PC-9 (cell line): Measurements from ENCODE around the gene SPATA2. TPM values are rescaled to one million over a fixed set of nuclear protein-coding genes. Genes with fewer than 3 reads are reported as not detected.

Experiments
- BruUV-seq: library from RNA; stranded (reverse); fragments of 400-500 nt; replicated peaks from 2 replicates; lab custom pipeline; 2021; lab: Mats Ljungman, UMichigan
- CTCF ChIA-PET: fragments of 300-600 bp; sonication (Branson Sonifier 250); formaldehyde crosslinking; loops from one replicate; lab custom pipeline; 2022; ENCODE audit warnings: antibody characterized with exemption; lab: Charles Lee
- POLR2A ChIA-PET: fragments of 300-600 bp; sonication (Branson Sonifier 250); formaldehyde crosslinking; loops from one replicate; lab custom pipeline; 2022; ENCODE audit warnings: antibody characterized with exemption; ENCODE audit not compliant: unreplicated experiment; lab: Charles Lee
- DNase-seq, 2 experiments: peaks; one replicate each; pipeline versions ENCODE4 v3.0.0 to v3.0.0-alpha.2; 2015 to 2022; ENCODE audit warnings: mixed read lengths in 1 of 2
- H2AFZ ChIP-seq: fragments of 200-600 bp; sonication (generic); 2 replicates; pipeline ENCODE4 v1.8.1; 2017; ENCODE audit warnings: antibody characterized with exemption
- H3F3A ChIP-seq: fragments of 200-600 bp; sonication (generic); 2 replicates; pipeline ENCODE4 v1.8.1; 2017; ENCODE audit warnings: antibody characterized with exemption, mild to moderate bottlenecking, low read depth; ENCODE audit not compliant: insufficient read depth
- H3K27ac ChIP-seq: fragments of 200-600 bp; sonication (generic); 2 replicates; pipeline ENCODE4 v1.6.1; 2016; ENCODE audit warnings: mixed run types
- H3K27me3 ChIP-seq: fragments of 200-600 bp; sonication (generic); 2 replicates; pipeline ENCODE4 v1.6.1; 2016; ENCODE audit warnings: low read depth, mixed run types; ENCODE audit not compliant: insufficient read depth
- H3K36me3 ChIP-seq: fragments of 200-600 bp; sonication (generic); 2 replicates; pipeline ENCODE4 v1.6.1; 2016; ENCODE audit warnings: low read depth, mixed run types
- H3K4me1 ChIP-seq: fragments of 200-600 bp; sonication (generic); replicated peaks from 2 replicates; pipeline ENCODE4 v1.6.1; 2016; ENCODE audit warnings: mixed run types; ENCODE audit not compliant: insufficient read depth
- H3K4me2 ChIP-seq: fragments of 200-600 bp; sonication (generic); 2 replicates; pipeline ENCODE4 v1.6.1; 2017; ENCODE audit warnings: mixed run types
- H3K4me3 ChIP-seq: fragments of 200-600 bp; sonication (generic); 2 replicates; pipeline ENCODE4 v1.6.1; 2016; ENCODE audit warnings: mixed run types
- H3K79me2 ChIP-seq: fragments of 200-600 bp; sonication (generic); 2 replicates; pipeline ENCODE4 v1.6.1; 2017; ENCODE audit warnings: low read depth, mixed run types
- H3K9me2 ChIP-seq: fragments of 200-600 bp; sonication (generic); 2 replicates; pipeline ENCODE4 v1.8.1; 2017; ENCODE audit warnings: mild to moderate bottlenecking; ENCODE audit not compliant: insufficient read depth
- H3K9me3 ChIP-seq: fragments of 200-600 bp; sonication (generic); 2 replicates; pipeline ENCODE4 v1.8.1; 2016; ENCODE audit warnings: low read depth; ENCODE audit not compliant: insufficient read depth
- H4K20me1 ChIP-seq: fragments of 200-600 bp; sonication (generic); 2 replicates; pipeline ENCODE4 v1.8.1; 2017; ENCODE audit not compliant: insufficient read depth
- EZH2 ChIP-seq: fragments of 200-600 bp; sonication (generic); IDR thresholded peaks from 2 replicates; pipeline ENCODE4 v1.8.0; 2017; ENCODE audit warnings: antibody characterized with exemption, low read depth
- intact Hi-C: fragments of 100-400 bp; cut with micrococcal nuclease; formaldehyde crosslinking; loops from one replicate; pipeline ENCODE4 v1.10.0; 2022; ENCODE audit not compliant: unreplicated experiment
- total RNA-seq: library from RNA; stranded (reverse); gene quantifications from 2 replicates; pipeline ENCODE4 v1.2.3, GENCODE V29; 2021
- TF ChIP-seq, protein P1 (sequence below): fragments of 200-600 bp; sonication (generic); conservative IDR thresholded peaks from 2 replicates; pipeline ENCODE4 v1.6.1; 2017; ENCODE audit warnings: mixed run types, antibody characterized with exemption, mild to moderate bottlenecking, moderate library complexity

SPATA2 gene
- total RNA-seq, 1 experiment from 2014 or later: 10.9 TPM

DNA sequence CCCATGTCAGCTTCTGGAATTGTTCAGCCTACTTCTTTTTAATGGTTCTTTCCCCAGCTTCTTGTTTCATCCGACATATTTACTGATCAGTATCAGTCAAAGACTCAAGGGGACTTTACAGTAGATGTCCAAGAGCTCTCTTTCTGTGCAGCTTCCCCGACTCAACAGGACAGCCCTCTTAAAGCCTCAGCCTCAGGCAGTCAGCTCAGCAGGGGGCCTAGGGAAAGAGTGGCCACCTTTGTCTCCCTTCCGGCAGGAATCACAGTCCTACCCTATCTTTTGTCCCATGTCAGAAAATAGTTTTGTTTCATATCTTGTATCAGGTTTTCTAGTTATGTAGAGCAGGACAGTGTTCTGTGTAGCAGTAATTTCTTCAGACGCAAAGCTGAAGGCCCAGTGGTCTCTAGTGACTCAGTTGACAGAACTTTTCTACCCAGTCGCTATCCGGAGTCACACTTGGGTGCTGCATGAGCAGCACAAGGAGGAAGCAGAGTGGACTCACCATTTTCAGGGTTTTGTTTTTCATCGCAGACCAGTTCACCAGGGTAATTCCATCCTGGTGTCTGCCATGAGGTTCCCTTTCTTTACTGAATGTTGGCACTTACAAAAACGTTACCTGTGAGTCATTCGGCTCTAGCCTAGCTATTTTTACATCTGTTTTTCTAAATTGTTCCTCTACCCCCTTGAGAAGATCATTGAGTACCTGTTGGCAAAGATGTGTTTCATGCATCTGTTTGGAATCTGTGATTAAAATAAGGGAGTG is 47.7 kb downstream of the SPATA2 start:
- no peak overlapping the region for H3K4me2 ChIP-seq
- H3K79me2 ChIP-seq: no peaks in the 10 kb centered on the region
- no peak overlapping the region for H3K27ac ChIP-seq
- intact Hi-C loops: no loop called here
- no peak for DNase-seq
- no peaks in the 10 kb centered on the region for H3K9me2 ChIP-seq
- no peak overlapping the region for H2AFZ ChIP-seq
- CTCF ChIA-PET: interaction anchor here (1.0 kb wide), 1 partner anchor 33 kb away, joined by 3 read pairs; no protein-coding TSS in a partner anchor
- no TSS peak for BruUV-seq
- H4K20me1 ChIP-seq: no peaks in the 10 kb centered on the region
- peaks cover 32% of the 10 kb centered on the region; the same call in 1 of the 2 replicates for H3K36me3 ChIP-seq
- POLR2A ChIA-PET: interaction anchor here (0.7 kb wide), 1 partner anchor 1080 kb away, joined by 3 read pairs; no protein-coding TSS in a partner anchor
- no peaks in the 10 kb centered on the region for H3K9me3 ChIP-seq
- TF ChIP-seq, protein P1, sequence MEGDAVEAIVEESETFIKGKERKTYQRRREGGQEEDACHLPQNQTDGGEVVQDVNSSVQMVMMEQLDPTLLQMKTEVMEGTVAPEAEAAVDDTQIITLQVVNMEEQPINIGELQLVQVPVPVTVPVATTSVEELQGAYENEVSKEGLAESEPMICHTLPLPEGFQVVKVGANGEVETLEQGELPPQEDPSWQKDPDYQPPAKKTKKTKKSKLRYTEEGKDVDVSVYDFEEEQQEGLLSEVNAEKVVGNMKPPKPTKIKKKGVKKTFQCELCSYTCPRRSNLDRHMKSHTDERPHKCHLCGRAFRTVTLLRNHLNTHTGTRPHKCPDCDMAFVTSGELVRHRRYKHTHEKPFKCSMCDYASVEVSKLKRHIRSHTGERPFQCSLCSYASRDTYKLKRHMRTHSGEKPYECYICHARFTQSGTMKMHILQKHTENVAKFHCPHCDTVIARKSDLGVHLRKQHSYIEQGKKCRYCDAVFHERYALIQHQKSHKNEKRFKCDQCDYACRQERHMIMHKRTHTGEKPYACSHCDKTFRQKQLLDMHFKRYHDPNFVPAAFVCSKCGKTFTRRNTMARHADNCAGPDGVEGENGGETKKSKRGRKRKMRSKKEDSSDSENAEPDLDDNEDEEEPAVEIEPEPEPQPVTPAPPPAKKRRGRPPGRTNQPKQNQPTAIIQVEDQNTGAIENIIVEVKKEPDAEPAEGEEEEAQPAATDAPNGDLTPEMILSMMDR: no peak
- TF ChIP-seq EZH2: no peak
- peaks cover 12% of the 10 kb centered on the region for H3K4me1 ChIP-seq
- H3K27me3 ChIP-seq: no peaks in the 10 kb centered on the region
- no peak overlapping the region for H3K4me3 ChIP-seq
- H3F3A ChIP-seq: peaks cover 24% of the 10 kb centered on the region; the same call in 1 of the 2 replicates

DNA sequence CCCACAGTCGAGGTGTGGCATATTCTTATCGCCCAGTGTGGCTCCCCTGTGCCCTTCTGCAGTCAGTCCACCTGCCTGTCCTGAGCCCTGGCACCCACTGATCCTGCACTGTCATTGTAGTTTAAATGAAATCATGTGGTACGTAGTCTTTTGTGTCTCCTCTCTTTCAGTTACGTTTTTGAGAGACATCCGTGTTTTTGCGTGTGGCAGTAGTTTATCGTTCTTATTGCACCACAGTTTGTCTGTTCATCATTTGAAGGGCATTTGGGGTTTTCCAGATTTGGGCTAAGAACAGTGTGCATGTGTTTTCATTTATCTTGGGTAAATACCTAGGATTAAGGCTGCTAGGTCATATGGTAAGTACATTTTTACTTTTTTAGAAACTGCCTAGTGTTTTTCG is 49.3 kb downstream of the SPATA2 start:
- Histone ChIP-seq H3F3A (peaks cover 10% of the 10 kb centered on the region; the same call in 1 of the 2 replicates), H3K4me3 (no peak overlapping the region), H2AFZ (no peak overlapping the region), H3K9me3 (no peaks in the 10 kb centered on the region), H3K36me3 (peaks cover 32% of the 10 kb centered on the region; the same call in 1 of the 2 replicates), H3K4me1 (peaks cover 3% of the 10 kb centered on the region), H4K20me1 (no peaks in the 10 kb centered on the region), H3K9me2 (no peaks in the 10 kb centered on the region), H3K4me2 (no peak overlapping the region), H3K79me2 (no peaks in the 10 kb centered on the region; the same call in 1 of the 2 replicates), H3K27me3 (no peaks in the 10 kb centered on the region), H3K27ac (no peak overlapping the region)
- BruUV-seq: no TSS peak
- TF ChIP-seq EZH2: no peak
- TF ChIP-seq, protein P1: no peak
- ChIA-PET POLR2A (interaction anchor here (0.6 kb wide), 1 partner anchor 316 kb away, joined by 4 read pairs; no protein-coding TSS in a partner anchor), CTCF (no interaction called here)
- intact Hi-C loops: no loop called here
- no peak for DNase-seq

DNA sequence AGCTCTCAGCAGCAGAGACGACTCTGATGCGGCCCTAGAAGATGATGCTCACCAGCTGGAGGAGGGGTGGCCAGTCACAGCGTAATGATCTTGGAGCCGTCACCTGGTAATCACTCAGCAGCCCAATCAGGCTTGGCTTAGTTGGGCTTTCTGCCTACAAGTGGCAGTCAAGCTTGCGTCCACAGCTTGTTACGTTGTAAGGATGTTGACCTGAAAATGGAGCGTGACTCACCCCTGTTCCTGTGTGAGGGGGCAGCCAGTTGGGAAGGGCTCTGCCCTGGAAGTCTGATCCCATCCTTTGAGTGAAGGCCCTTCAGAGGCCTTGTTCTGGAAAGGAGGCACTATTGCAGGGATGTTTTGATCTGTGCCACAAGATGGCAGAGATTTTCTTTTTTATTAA is 49.8 kb downstream of the SPATA2 start:
- CTCF ChIA-PET: no interaction called here

More for the DNA sequence above, 49.8 kb downstream of the SPATA2 start:
- no peaks in the 10 kb centered on the region for H3K9me2 ChIP-seq
- no peak overlapping the region for H3K4me2 ChIP-seq
- no TSS peak for BruUV-seq
- H3K79me2 ChIP-seq: no peaks in the 10 kb centered on the region; the same call in 1 of the 2 replicates
- H4K20me1 ChIP-seq: no peaks in the 10 kb centered on the region
- H3F3A ChIP-seq: peaks cover 10% of the 10 kb centered on the region; the same call in 1 of the 2 replicates
- peaks cover 32% of the 10 kb centered on the region; the same call in 1 of the 2 replicates for H3K36me3 ChIP-seq
- TF ChIP-seq, protein P1: no peak
- no peak for TF ChIP-seq EZH2
- H2AFZ ChIP-seq: no peak overlapping the region
- H3K4me3 ChIP-seq: no peak overlapping the region
- POLR2A ChIA-PET: interaction anchor here (0.6 kb wide), 1 partner anchor 315 kb away, joined by 4 read pairs; no protein-coding TSS in a partner anchor
- H3K9me3 ChIP-seq: no peaks in the 10 kb centered on the region
- intact Hi-C loops: no loop called here
- no peaks in the 10 kb centered on the region for H3K27me3 ChIP-seq
- no peak overlapping the region for H3K27ac ChIP-seq
- peaks cover 8% of the 10 kb centered on the region for H3K4me1 ChIP-seq
- DNase-seq: no peak
